A673 (cell line): ENCODE results near the gene RASA1.

Source experiments
- CTCF ChIP-seq: fragments of 300-800, 200-600 bp; sonication (generic); conservative IDR thresholded peaks from 2 replicates; pipeline ENCODE4 v1.5.1; 2017; ENCODE audit warnings: low read depth, mild to moderate bottlenecking, antibody characterized with exemption, low read length, moderate library complexity, mixed read lengths
- EZH2 ChIP-seq: fragments of 200-600 bp; sonication (generic); IDR thresholded peaks from 2 replicates; pipeline ENCODE4 v1.6.1; 2017; ENCODE audit warnings: borderline replicate concordance, low read depth, mild to moderate bottlenecking, mixed read lengths, antibody characterized with exemption, low read length; ENCODE audit not compliant: poor library complexity, severe bottlenecking

DNA sequence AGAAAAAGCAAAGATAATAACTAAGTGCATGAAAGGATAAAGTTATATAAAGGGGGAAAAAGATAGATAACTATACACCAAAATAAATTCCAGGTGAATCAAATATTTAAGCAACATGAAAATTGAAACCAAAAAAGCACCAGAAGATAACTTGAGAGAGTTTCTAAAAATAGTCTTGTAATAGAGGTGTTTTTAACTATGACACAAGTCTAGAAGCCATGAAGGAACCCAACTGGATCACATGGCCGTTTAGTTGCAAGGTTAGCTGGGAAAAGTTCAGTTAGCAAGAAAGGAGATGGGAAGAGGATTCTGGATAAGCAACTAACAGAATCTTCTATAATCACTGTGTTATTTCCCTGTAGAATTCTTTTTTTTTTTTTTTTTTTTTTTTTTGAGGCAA, 9.2 kb upstream of the RASA1 start:
- TF ChIP-seq CTCF (no peak), EZH2 (no peak)
